DMS53 treated with DMSO at 0.1 percent for 48 hours (cell line): Measurements from ENCODE around the gene RAB40B.
A peak's percentile ranks its signal among the peaks of the same experiment; 100 is the strongest.
"Not testable (repeated sequence)": the region's sequence is repeated elsewhere in the genome, so short reads cannot be mapped to it uniquely, and the experiment has no call there.

ENCODE experiments used
- DNase-seq: peaks from one replicate; lab custom pipeline; 2025; ENCODE audit not compliant: unreplicated experiment; lab: John Stamatoyannopoulos, UW

RAB40B gene

DNA sequence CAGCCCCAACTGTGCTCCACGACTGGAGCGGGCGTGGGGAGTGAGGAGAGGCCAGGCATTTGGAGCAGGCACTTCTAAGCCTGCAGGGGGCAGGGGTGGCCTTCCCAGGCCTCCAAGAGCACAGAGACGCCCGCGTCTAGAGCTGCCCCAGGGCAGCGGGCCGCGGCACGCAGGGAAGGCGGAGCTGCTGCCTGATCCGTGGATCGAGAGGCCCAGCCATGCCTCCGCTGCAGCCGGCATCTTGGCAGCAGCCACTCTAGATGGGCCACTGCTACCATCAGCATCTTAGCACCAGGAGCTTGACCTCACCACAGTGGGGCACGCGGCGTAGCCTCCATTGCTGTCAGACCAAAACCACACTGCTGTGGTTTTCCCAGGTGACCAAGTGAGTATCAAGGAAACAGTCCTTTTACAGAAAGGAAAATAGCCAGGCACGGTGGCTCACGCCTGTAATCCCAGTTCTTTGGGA, 29.8 kb downstream of the RAB40B start:
- peak; percentile 33 for DNase-seq

- no peak for DNase-seq
Observed at GRCh38 chr17:82668024-82668630, 30.4 kb downstream of the RAB40B start.

GRCh38 chr17:82667668-82668000, 30.9 kb downstream of the RAB40B start:
- DNase-seq: no peak

DNA sequence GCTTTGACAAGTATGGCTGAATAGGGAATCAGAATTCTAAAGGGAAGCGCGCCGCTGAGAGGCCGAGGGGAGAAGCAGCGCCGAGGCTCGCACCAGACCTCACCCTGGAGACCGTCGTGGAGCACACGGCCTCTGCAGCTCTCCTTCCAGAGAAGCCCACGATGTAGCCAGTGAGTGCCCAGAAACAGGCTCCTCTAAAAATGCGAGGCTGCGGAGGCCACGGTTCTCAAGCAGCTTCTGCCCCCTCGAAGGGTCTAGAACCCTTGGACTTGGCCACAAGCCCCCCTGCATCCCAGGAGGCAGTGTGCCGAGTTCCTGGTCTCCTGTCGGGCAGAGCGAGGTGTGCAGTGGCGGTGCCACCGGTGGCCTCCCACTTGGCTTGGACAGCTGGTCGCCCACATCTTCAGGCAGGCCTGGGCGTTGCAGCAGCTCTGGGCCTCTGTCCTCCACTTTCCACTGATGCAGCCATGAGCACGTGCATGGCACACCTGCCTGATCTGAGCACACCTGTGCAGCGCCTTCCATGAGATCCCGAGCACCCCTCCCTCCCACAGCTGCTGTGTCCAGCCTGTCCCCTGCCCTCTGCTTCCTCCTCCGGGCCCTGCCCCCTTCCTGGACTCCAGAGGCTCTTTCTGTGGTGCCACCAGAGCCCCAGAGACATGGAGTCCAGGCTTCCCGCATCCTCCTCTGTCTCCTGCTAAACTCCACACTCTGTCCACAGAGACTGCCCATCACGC, 31.4 kb downstream of the RAB40B start:
- DNase-seq: no peak

DNA sequence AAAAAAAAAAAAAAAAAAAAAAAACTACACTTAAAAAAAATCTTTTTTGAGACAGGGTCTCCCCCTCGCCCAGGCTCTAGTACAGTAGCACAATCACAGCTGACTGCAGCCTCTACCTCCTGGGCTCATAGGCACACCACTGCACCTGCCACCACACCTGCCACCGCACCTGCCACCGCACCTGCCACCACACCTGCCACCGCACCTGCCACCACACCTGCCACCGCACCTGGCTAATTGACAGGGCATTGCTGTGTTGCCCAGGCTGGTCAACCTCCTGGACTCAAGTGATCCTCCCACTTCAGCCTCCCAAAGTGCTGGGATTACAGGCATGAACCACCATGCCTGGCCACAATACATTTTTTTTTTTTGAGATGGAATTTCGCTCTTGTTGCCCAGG, 32.6 kb downstream of the RAB40B start:
- DNase-seq: no peak

- no peak for DNase-seq
Observed at GRCh38 chr17:82665217-82665616, 33.3 kb downstream of the RAB40B start.

DNA sequence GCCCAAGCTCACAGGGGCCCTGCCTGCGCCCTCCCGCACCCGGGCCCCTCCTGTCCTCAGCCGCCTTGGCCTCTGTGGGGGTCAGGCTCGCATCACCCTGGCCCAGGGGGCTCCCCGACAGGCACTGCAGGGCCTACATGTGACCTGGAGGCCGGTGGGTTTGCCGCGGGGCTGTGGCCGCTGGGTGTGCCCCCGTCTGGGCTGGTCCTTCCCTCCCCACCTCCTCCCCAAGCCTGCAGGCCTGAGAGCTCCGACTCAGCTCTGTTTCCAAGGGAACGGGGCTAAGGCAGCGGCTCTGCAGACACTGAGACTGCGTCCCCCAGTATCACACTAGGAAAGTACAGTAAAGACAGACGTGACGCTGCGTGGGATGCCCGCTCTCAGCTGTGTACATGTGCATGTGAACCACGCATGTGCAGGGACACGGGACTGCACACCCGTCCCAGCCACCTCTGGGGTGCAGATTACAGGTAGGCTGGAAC, 33.8 kb downstream of the RAB40B start:
- DNase-seq: no peak

DNA sequence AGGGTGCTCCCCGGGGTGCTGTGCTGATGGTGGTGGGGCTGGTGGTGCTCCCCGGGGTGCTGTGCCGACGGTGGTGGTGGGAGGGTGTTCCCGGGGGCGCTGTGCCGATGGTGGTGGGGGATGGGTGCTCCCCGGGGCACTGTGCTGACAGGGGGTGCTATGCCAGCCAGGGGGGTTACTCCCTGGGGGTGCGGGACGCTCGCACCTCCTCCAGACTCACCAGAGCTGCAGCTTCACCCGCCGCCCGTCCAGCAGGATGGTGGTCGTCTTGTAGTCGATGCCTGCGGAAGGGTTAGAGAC, 34.3 kb downstream of the RAB40B start:
- DNase-seq: no peak

- no peak for DNase-seq
Observed at GRCh38 chr17:82663381-82664275, 34.9 kb downstream of the RAB40B start.

DNA sequence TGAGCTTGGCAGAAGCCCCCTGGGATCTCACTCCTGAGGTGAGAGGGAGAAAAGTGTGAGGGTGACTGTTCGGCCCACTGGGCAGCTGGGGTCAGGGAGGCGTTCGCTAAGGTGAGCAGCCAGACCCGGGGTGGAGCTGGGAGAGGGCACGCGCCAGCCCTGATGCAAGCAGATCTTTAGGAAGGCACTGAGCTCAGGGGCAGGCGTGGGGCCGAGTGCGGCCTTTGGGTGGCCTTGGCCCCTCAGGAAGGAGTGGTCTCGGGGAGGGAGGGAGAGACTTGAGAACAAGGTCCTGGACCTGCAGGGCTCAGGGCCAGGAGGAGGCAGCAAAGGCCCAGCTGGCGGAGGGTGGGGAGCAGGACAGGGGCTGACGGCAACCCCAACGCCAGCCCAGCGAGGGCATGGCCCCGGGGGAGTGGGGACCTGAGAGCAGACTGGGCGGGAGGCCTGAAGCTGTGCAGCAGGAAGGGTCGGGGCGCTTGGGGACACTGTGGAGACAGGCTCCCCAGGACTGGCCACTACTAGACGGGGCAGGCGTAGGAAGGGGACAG, 35.7 kb downstream of the RAB40B start:
- DNase-seq: no peak

DNA sequence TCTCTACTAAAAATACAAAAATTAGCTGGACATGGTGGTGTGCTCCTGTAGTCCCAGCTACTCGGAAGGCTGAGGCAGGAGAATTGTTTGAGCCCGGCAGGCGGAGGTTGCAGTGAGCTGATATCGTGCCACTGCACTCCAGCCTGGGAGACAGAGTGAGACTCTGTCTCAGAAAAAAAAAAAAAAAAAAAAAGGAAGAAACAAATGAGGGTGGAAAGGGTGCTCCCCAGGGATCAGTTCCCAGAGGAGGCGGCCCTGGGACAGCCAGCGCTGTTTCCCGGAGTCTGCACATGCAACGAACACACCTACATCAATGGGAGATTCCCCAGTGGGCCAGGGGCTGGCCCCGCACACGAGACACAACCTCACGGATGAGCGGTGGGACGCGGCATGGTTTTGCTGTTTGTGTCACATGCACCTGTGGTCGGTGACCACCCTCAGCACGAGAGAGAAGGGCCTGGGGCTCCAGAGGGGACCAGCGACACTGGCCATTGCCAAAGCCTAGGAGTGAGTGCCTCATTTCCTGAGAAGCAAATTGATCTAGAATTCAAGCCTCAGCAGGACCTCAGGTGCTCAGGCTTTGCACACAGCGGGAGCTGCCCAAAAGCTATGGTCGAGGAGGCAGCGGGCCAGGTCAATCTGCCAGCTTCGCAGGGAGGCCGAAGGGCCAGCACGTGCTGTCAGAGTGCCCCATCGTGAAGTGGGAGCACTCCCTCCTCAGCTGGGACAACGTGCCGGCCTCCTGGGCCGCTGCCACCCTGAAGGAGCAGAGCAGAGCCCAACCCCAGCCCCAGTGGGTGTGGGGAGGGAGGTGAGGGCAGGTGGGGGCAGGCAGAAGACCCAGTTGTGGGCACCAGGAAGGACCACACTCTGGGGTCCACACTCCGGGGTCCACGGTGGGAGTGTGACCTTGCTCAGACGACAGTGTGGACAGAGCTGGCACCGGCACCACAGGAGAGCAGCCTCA, 36.5 kb downstream of the RAB40B start:
- no peak for DNase-seq

DNA sequence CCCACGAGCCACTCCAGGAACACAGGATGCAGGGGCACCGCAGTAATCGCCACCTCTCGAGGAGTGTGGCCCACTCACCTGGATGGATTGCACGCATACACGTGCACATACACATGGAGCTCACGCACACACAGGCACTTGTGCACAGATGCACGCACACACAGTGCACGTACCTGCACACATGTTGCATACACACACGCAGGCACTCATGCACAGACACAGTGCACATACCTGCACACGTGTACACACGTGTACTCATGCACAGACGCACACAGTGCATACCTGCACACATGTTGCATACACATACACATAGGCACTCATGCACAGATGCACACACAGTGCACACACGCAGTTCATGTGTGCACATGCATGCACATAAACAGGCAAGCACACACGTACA, 38.6 kb downstream of the RAB40B start:
- no peak for DNase-seq

GRCh38 chr17:82658796-82659452, 39.6 kb downstream of the RAB40B start:
- no peak for DNase-seq

DNA sequence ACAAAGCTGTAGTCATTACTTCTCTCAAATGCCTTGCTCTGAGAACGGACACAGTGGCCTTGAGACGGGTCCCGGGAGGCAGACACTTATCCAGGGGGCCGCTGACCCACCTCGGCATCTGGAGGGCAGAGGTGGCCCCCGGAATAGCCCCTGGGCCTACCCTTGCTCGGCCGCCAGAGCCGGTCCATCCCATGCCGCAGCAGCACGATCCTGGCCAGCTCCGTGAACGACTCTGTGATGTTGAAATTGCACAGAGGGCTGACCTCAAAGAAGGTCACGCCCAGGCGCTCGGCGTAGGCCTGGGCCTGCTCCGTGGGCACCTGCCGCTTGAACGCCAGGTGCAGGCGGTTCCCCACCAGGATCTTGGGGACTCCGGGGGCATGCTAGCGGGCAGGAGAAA, 40.2 kb downstream of the RAB40B start:
- DNase-seq: no peak

- DNase-seq: no peak
Observed at GRCh38 chr17:82657926-82658325, 40.6 kb downstream of the RAB40B start.

DNA sequence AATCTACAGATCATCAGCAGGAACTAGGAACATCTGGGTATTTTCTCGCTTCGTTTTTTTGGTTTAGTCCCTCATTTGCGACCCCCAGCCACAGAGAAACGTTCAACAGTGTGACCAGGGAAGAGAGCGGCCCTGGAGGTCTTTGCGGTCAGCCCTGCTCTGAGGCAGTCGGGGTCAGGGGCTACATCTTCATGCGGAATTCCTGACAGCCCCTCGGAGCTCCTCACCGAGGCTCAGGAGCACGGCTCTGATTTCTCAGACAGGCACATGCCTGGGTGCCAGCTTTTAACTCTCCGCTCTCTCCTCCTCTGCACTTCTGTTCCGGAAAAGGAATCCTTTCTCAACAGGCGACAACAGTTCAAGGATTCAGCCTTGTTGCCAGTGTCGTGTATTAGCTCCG, 42.2 kb downstream of the RAB40B start:
- no peak for DNase-seq

- DNase-seq: no peak
Observed at GRCh38 chr17:82655523-82655922, 43.0 kb downstream of the RAB40B start.

- peak; percentile 31 for DNase-seq
Observed at GRCh38 chr17:82655038-82655479, 43.4 kb downstream of the RAB40B start.

- DNase-seq: not testable (repeated sequence)
Observed at GRCh38 chr17:82654611-82655010, 43.9 kb downstream of the RAB40B start.
